NCI-H2081 (cell line): ENCODE measurements around the gene CCBE1.

Experiments
- DNase-seq, 2 experiments: peaks; one replicate each; lab custom pipeline; 2025; lab: John Stamatoyannopoulos, UW

CCBE1 gene

DNA sequence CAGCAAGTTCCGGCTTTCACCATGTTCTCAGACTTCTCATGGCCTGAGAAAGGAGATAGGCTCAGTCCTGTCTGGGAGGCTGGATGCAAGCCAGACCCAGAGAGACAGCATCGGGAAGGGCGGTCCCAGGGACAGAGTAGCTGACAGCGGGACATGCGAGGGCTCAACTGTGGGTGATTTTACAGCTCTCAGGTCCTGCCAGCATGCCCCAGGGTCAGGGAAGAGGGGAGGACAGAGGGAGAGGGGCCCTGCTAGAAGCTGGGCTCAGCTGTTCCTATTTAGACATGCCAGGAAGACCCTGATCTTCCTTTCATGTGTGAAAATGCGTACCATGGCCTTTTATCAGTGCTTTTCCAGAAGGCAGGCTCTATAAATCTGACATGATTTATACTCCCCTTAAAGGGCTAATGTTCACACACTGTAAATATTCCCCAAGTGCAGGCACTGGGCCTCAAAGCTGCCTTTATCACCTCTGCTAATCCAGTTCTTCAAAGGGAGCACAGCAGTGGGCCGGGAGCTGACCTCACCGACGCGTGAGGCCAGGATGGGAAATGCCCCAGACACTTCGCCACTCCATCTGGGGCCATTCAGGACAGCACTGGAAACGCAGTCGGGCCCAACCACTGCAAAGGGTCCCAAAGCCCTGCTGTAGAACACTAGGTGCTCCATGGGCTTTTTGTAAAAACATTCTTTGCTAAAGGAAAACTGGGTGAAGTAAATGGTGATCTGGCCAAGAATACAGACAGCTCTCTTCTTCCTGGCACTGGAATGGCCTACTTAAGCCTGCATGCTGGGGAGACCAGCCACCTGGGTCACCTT, 242.1 kb downstream of the CCBE1 start:
- DNase-seq, result no peak

DNA sequence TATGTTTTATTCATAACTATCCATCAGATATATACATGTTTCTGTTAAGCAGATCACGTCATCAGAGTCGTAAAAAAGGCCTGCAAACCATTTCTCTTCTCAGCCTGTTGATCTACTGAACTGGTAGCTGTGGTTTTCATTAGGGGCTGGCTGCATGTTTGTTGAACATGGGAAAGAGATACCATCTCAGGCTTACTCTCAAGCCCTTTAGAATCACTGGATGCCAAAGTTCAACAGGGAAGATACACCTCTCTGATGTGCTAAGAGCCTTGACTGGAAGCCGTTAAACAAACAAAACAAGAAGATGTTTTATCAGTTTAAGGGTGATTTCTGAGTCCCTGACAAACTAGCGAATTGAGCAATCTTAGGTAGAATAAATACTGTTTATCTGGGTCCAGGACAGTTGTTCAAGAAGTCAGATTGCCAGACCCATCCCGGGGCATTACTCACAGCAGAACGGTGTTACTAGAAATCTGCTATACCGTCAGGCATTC, 243.7 kb downstream of the CCBE1 start:
- no peak for DNase-seq

DNA sequence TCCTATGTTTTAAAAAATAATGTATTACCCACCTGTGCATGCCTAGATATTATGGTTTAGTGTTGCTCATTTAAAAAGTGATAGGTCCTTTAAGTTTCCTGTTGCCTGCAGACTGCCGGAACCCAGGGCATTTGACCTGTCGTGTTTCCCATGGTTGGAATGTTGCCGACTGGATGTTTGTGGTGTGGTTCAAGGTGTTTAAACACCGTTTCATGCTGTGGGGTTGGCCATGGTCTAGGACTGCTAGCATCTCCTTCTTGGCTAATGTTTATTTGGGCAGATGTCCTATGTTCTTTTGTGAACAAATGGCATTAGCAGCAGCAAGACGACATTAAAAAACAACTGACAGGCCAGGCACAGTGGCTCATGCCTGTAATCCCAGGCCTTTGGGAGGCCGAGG, 245.3 kb downstream of the CCBE1 start:
- no peak for DNase-seq

DNA sequence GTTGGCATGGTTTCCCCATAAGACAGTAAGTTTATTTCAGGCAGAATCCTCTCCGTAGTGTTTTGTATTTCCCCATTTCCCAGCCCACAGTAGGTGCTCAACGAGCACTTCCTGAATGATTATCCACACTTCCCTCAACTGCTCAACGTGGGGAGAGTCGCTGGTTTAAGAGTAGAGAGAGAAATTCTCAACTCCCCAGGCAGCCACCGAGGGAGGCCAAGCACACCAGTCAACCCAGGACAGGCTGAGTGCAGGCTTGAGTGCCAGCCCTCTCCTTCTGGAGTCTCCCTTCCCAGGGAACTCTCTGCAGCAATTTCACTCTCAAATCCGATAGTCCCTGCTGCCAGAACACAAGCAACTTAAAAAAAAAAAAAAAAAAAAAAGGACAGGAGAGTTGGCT, 246.2 kb downstream of the CCBE1 start:
- DNase-seq, result no peak

DNA sequence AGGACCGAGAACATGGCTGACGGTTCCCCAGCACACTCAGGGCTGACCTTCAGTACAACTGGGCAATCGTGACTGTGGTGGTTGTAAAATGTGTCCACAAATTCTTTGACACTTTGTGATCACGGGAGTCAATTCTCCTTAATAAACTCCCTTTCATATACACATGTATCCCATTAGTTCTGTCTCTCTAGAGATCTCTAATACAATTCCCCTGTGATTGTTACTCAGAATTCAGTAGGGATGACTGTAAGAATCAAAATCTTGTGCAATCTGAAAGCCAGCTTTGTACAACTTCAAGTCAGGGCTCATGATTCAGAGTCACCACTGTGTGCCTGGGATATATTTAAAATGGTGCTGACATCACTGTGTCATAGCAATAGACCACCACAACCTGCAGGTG, 248.7 kb downstream of the CCBE1 start:
- DNase-seq, result no peak

DNA sequence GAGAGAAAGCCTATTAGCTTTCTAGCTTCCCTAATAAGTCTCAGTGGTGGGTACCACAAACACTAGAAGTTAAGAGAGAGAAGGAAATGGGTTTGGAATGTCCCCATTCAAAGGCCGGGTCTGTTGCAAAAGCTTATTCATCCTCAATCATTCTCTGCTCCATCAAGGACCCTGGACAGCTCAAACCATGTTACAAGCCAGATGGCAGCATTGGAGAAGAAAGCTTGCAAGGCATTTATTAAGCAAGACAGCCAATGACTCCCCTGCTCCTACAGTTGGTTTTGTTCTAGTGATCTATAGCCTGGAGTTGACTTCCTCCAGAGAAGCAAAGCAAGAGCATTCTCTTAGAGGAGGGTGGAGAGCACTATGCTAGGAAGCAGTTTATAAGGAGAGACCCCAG, 251.2 kb downstream of the CCBE1 start:
- DNase-seq, result no peak

DNA sequence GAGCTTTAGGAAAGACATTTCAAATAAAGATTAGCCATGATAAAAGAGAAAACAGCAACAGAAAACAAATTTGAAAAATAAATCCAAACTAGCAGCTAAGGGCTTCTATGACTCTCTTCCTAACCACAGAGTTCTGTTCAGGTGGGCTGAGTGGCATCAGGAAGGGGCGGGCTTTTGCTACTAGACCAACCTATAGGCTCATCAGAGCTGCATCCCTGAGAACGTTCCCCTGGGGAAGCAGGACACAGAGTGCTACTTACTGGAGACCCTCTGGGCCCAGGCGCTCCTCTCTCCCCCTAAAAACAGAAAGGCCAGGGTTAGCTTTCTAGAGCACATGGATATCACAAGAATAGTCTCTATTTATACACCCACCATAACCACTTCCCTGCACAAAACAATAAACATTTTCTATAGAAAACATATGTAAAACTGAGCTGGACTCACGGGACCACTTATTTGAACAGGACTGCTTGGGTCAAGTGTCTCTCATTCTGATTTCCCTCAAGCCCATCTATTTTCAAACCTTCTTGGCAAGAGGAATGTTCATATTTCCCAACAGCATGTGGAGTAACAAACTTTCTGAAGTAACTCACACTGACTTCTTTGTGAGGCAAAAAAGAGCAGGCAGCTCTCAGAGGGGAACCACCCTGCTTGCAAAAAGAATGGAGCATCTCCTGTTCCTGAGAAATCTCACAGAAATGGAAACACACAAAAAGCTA, 259.2 kb downstream of the CCBE1 start:
- no peak for DNase-seq

DNA sequence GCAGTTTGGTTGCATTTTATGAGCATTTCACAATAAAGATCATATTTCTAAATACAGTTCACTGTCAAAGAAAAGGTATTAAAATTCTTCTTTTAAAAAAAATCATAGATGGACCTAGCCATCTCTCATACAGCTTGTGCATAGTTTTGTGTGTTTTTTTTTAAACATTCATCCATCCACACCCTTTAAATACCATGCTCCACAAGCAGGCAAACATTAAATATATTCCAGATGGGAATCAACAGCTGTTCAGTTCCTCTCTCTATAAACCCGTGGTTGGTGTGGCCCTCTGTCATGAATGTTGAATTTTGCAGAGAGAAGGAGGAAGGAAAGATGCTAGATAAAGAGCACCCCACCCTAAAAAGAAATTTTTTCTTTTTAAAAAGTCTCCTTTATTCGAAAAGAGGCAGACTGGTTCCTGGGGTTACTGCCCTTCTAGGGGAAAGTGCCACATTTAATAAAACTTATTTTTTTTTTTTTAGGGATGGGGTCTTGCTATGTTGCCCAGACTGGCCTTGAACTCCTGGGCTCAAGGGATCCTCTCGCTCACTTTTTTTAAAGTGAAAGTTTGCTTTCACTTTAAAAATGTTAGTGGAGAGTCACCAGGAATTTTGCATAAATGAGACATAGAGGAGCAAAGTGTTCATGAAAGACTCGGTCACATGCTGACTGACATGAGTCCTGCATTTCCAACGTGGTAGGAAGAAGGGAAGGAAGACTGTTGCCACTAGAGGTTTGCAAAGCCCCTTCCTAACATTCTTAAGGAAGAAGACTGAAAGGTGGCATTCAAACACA, 264.2 kb downstream of the CCBE1 start:
- no peak for DNase-seq

DNA sequence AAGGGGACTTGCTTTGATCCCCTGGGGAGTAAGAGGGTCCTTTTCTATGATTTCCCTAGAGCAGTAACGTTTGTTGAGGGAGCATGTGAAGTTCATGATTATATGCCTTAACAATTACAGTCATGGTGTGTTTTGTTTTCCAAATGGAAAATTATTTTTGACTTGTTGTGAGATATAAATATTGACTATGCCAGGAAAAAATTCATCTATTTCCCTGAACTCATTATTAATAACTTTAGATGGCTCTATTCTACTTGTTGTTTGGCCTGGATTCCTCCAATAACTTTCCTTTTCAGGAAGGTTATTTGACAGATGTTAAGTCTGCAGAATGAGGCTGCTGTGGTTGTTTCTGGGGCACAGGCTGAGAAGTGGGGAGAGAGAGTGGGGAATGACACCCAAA, 266.1 kb downstream of the CCBE1 start:
- no peak for DNase-seq

DNA sequence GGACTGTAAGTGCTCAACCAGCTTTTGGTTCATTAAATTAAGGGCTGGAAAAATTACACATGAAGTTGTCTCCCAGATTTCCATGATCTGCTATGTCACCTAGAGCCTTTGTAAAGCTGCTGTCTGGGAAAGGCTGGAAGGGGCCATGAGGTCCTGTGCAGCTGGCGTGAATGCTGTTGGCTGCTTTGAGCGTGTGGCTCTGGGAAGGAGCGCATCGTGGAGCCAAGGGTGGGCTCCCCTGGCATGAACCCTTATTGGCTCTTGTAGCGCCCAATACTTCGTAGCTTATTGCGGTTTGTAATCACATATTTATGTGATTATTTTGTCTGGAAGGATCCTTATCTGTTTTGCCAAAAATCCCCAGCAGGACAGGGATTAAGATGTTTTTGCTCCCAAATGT, 267.6 kb downstream of the CCBE1 start:
- DNase-seq, result no peak

DNA sequence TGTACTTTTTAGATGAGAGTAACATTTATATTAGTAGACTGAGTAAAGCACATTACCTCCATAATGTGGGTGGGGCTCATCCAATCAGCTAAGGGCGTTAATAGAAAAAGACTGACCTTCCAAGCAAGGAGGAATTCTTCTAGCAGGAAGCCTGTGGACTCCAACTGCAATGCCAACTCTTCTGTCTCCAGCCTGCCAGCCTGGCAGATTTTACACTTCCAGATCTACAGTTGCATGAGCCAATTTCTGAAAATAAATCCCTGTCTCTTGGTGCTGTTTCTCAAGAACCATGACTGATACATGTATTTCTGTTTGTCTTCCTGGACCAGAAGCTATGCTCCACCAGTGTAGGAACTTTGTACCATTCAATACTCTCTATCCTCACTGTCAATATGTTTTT, 269.2 kb downstream of the CCBE1 start:
- no peak for DNase-seq

DNA sequence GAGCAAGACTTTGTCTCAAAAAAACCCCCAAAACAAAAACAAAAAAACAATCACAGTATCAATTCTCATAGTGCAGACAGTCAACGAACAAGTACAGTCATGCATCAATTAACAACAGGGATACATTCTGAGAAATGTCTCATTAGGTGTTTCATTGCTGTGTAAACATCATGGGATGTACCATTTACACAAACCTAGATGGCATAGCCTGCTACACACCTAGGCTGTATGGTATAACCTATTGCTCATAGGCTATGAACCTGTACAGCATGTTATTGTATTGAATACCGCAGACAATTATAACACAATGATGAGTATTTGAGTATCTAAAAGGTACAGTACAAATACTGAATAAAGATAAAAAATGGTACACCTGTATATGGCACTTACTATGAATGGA, 270.4 kb downstream of the CCBE1 start:
- peak; percentile 3 to 22 for DNase-seq

DNA sequence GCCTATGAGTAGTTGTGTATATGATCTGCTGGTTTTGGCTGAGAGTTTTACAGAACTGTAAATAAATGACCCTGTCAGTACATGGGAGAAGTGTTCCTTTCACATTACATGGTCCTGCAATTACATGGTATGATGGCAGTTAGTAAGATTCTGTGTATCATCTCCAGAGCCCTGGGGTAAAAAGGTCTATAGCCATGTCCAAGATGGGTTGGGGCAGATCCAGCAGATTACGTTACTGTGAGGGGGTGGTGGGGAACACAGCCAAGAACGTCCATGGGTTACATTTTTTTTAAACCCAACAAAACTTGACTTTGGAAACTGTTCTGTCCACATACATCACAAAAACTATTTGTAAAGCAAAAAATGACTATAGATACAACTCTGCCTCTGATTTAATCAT, 274.0 kb downstream of the CCBE1 start:
- DNase-seq, result no peak

DNA sequence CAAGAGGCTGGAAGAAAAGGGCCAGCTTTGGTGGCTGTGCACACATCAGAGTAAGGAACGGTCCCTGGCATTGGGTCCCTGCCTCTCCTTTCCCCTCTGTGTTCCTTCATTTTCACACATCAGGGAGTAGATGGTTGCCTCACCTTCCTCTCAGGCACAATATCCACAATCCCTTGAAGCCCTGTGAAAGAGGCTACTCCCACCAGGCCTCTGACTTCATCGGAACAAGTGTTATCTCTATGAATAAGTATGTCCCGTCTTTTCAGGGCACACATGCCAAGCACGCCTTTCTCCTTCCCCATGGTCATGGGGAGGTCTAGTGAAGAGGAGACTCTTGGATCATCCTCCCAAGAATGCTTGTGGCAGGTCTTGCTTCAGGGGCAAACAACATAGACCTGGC, 277.0 kb downstream of the CCBE1 start:
- no peak for DNase-seq

DNA sequence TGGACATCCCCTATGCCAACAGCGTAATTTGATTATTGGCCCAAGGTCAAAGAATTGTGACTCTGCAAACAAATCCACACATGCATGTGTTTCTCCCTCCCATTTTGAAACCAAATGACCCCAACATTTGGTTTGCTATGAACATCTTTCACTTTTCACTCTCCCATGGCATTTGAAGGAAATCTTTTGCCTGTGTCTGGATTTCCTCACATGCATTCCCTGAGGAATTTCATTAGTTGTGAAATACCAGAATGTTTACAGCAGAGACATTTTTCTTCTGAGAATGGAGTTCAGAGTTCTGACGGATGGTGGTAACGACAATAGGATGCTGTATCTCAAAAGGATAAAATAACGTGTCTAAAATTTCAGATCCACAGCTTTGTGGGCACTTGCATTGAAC, 277.8 kb downstream of the CCBE1 start:
- DNase-seq, result peak; percentile 3 to 76

DNA sequence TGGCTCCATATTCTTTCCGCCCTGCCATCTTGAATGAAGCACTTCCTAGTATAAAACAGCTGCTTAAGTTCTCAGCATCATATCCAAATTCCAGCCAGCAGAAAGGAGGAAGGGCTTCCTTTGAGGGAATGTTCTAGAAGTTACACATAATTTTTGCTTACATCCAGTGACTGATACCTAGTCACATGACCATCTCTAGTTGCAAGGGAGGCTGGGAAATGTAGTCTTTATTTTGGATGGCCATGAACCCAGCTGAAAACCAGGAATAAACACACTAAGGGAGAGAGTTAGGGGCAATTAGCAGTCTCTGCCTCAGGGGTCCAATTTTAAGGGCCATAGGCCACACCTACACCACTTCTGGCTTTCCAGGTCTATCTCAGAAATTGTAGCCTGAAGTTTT, 280.4 kb downstream of the CCBE1 start:
- no peak for DNase-seq

DNA sequence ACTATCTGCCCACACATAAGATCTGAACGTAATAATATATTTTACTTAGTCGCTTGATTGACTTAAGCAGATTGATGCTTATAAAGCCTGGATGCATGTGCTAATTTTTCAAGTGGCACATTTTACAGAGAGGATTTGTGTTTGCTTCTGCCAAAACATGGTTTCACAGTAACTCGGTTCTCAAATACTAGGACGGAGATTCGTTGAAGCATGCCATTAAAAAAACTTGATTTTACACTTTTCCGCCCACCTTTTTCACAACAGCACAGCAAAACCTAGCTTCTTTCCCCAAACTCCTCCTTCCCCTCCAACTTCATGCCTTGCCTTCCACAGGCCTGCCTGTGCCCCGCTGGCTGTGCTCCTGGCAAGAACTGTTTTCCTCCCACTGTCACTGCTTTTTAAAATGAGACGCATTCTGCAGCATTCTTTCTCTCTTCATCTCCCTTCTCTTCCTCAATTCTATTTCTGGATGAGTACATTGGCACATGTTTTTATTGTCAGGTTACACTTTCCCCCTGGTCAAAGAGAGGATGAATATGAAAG, 283.0 kb downstream of the CCBE1 start:
- no peak for DNase-seq

DNA sequence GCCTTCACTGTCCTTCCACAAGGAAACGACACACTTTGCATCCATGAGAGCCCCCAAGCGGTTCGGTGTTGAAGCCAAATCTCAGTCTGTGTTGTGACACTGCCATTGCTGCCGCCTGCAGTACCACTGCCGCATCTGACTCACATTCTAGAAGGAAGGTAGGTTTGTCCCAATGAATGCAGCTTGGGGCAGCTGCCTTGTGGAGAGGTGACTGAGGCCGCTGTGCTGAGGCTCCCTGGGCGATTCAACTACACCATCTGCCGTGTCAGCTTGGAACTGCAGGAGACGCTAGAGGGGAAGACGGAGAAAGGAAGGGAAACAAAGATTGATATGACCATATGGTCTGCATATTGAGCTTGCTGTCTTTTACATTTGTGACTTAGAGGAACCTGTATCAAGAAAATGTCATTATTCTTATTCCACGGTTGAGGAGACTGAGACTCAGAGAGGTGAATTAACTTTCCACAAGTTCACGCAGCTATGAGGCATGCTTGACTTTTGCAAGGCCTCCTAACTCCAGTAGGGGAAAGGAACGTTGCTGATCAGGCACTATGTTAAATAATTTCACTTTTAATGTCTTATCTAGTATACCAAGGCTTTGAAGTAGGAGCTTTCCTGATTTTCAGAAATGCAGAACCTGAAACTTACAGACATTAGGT, 294.7 kb downstream of the CCBE1 start:
- DNase-seq, result peak; percentile 92 to 97

DNA sequence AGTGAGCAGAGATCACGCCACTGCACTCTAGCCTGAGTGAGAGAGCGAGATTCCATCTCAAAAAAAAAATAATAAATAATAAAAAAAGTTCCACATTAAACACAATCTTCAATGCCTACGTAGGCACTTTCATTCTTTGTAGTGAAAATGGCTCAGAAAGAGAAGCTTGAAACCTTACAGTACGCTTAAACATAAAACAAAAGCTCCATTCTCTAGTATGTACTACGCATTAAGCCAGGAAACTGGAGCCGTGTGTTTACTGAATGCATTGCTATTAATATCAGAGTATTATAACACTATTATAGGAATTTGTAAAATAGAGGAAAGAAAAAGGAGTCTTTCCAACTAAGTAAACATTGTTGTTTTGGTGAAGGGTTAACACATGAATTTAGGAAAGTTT, 296.8 kb downstream of the CCBE1 start:
- no peak for DNase-seq

DNA sequence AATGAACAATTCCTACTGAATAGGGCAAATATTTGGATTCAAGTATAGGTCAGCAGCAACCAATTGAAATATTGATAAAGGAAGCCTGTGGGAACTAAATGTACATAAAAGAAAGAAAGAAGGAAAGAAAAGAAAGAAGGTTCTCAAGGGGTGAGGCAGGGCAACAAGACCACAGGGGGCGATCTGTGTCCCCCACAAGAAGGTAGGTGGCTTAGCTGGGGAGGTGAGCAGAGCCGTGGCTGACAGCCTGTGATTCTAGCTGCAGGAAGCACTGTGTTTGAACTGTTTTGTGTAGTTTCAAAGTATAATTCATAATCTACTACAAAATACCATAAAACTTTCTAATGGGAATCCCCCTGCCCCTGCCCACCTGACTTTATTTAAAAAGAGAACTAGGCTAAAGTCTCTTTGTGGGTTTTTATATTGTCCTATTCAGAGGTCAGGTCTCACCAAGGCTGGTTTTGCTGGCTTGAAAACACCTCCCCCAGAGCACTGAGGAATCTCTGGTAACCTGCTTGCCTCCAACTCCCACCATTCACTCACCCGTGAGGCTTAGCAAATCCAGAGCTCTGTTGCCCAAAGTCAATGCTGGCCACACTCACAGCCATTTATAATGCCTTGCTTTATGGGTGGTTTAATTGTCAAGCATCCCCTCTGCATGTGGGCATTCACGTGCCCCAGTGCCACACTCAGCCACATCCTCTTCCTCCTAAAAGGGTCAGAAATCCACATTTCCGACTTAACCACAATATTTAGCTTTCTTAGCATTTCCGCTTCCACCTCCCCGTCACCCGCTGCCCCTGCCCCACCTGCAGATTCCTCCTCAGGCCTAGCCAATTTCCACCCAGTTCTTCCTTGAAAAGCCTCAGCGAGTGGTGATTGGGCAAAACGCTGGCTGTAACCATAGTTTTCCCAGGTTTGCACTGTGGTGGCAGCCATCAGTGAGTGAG, 301.7 kb downstream of the CCBE1 start:
- no peak for DNase-seq

DNA sequence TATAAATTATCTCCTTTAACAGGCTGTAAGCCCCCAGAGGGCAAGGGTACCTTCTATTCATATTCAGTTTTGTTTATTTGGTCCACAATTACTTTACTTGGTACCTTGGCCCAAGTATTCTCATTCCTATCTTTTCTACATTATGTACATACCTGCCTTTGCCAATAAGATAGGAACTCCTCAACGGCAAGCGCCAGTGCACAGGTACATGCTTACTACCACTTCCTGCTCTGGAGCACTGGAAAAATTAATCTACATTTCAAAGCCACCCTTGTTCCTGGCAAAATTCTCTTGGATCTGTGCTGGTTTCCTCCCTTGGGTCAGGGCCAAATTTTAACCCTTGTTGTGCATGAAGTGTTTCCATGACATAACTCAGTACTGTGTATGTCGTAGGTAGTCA, 303.8 kb downstream of the CCBE1 start:
- no peak for DNase-seq
